ENCODE results near the gene AMD1.

The AMD1 gene

DNA sequence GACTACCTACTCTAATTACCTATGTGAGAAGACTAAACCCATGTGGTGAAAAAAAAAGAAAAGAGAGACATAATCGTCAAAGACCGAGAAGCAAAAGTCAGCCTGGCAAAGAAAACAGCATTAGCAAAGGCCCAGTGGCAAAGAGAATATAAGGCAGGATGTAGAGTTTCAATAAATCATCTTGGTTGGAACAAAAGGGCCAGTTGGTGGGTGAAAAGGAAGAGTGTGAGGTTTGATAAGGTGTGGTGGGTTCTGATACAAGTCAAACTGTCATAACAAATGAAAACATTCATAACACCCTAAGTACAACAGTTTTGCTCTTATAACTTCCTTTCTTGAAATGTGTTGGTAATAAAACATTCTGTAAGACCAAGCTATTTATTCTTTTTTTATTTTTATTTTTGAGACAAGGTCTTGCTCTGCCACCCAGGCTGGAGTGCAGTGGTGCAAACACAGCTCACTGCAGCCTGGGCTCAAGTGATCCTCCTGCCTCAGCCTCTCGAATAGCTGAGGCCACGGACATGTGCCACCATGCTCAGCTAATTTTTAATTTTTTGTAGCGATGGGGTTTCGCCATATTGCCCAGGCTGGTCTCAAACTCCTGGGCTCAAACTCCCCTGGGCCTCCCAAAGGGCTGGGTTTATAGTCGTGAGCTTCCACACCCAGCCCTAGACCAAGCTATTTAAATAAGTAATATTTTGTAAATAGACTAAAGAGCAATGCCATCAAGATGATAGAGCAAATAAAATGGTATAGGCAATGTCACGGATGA is 65.0 kb downstream of the AMD1 start:
- DNase-seq (ENCODE audit: low spot score): no peak

GRCh38 chr6:110944681-110945151 is 70.1 kb downstream of the AMD1 start:
- DNase-seq (ENCODE audit: low spot score): peak; percentile 82

Measured in kidney capillary endothelial cell (primary cell).